HPDE6-E6E7 (cell line): ENCODE measurements around the gene NMNAT3.

Experiments used
- DNase-seq: peaks from one replicate; pipeline ENCODE4 v3.0.0; 2011; ENCODE audit warnings: missing footprints; ENCODE audit errors: extremely low spot score

NMNAT3 gene

GRCh38 chr3:139578783-139579182 lies 99.0 kb downstream of the NMNAT3 start:
- DNase-seq: no peak

GRCh38 chr3:139577909-139578308 lies 99.9 kb downstream of the NMNAT3 start:
- no peak for DNase-seq

- no peak for DNase-seq
Observed at GRCh38 chr3:139577346-139577745, 100.4 kb downstream of the NMNAT3 start.

- DNase-seq: no peak
Observed at GRCh38 chr3:139574026-139574947, 103.5 kb downstream of the NMNAT3 start.

- DNase-seq: no peak
Observed at GRCh38 chr3:139572847-139573672, 104.7 kb downstream of the NMNAT3 start.

- no peak for DNase-seq
Observed at GRCh38 chr3:139571711-139572110, 106.1 kb downstream of the NMNAT3 start.

- no peak for DNase-seq
Observed at GRCh38 chr3:139564294-139564861, 113.4 kb downstream of the NMNAT3 start.

GRCh38 chr3:139561959-139562676 lies 115.7 kb downstream of the NMNAT3 start:
- peak; percentile 50 for DNase-seq

GRCh38 chr3:139561255-139561817 lies 116.4 kb downstream of the NMNAT3 start:
- no peak for DNase-seq

- no peak for DNase-seq
Observed at GRCh38 chr3:139560411-139560810, 117.4 kb downstream of the NMNAT3 start.

- peak; percentile 89 for DNase-seq
Observed at GRCh38 chr3:139559541-139559940, 118.2 kb downstream of the NMNAT3 start.

GRCh38 chr3:139558351-139559266 lies 119.2 kb downstream of the NMNAT3 start:
- DNase-seq: no peak

- DNase-seq: no peak
Observed at GRCh38 chr3:139557041-139557440, 120.7 kb downstream of the NMNAT3 start.

GRCh38 chr3:139555249-139555648 lies 122.5 kb downstream of the NMNAT3 start:
- DNase-seq: no peak

GRCh38 chr3:139554628-139555027 lies 123.1 kb downstream of the NMNAT3 start:
- DNase-seq: no peak

- no peak for DNase-seq
Observed at GRCh38 chr3:139552632-139553365, 125.0 kb downstream of the NMNAT3 start.

- no peak for DNase-seq
Observed at GRCh38 chr3:139548801-139549200, 129.0 kb downstream of the NMNAT3 start.

- DNase-seq: no peak
Observed at GRCh38 chr3:139547666-139548065, 130.1 kb downstream of the NMNAT3 start.

- no peak for DNase-seq
Observed at GRCh38 chr3:139546772-139547171, 131.0 kb downstream of the NMNAT3 start.
